GM23338 (cell line): ENCODE results near the gene B3GAT3. TPM values are rescaled to one million over a fixed set of nuclear protein-coding genes. Genes with fewer than 3 reads are reported as not detected.
A peak's percentile ranks its signal among the peaks of the same experiment; 100 is the strongest.

ENCODE experiments used
- ATAC-seq: fragments of 200-7000 bp; cut with Tn5 transposase; 3 replicates; pipeline ENCODE4 v1.9.1; 2020
- DNase-seq: peaks from one replicate; pipeline ENCODE4 v3.0.0-alpha.2; 2015; ENCODE audit warnings: low spot score
- H2AFZ ChIP-seq: fragments of 200-600 bp; sonication (generic); 2 replicates; pipeline ENCODE4 v1.8.0; 2016; ENCODE audit warnings: antibody characterized with exemption, mild to moderate bottlenecking, moderate library complexity
- H3F3A ChIP-seq: fragments of 200-600 bp; sonication (generic); replicated peaks from 2 replicates; pipeline ENCODE4 v1.8.0; 2017; ENCODE audit warnings: antibody characterized with exemption, mixed run types, low read depth
- H3K27ac ChIP-seq: fragments of 200-600 bp; sonication (generic); 2 replicates; pipeline ENCODE4 v1.6.1; 2016; ENCODE audit warnings: low read depth
- H3K27me3 ChIP-seq: fragments of 200-600 bp; sonication (generic); 2 replicates; pipeline ENCODE4 v1.8.0; 2016; ENCODE audit warnings: mild to moderate bottlenecking, mixed run types, moderate library complexity; ENCODE audit not compliant: insufficient read depth
- H3K36me3 ChIP-seq: fragments of 200-600 bp; sonication (generic); 2 replicates; pipeline ENCODE4 v1.8.0; 2016; ENCODE audit warnings: mild to moderate bottlenecking; ENCODE audit not compliant: insufficient read depth
- H3K4me1 ChIP-seq: fragments of 200-600 bp; sonication (generic); 2 replicates; pipeline ENCODE4 v1.8.0; 2016; ENCODE audit warnings: mild to moderate bottlenecking, moderate library complexity; ENCODE audit not compliant: insufficient read depth
- H3K4me2 ChIP-seq: fragments of 200-600 bp; sonication (generic); 2 replicates; pipeline ENCODE4 v1.7.1; 2017; ENCODE audit warnings: mixed run types
- H3K4me3 ChIP-seq: fragments of 200-600 bp; sonication (generic); 2 replicates; pipeline ENCODE4 v1.6.1; 2016; ENCODE audit warnings: mixed run types
- H3K79me2 ChIP-seq: fragments of 200-600 bp; sonication (generic); replicated peaks from 2 replicates; pipeline ENCODE4 v1.8.0; 2017; ENCODE audit warnings: mild to moderate bottlenecking; ENCODE audit not compliant: insufficient read depth
- H3K9me2 ChIP-seq: fragments of 200-600 bp; sonication (generic); 2 replicates; pipeline ENCODE4 v1.8.0; 2017; ENCODE audit not compliant: insufficient read depth
- H4K20me1 ChIP-seq: fragments of 200-600 bp; sonication (generic); replicated peaks from 2 replicates; pipeline ENCODE4 v1.8.0; 2017; ENCODE audit warnings: mild to moderate bottlenecking; ENCODE audit not compliant: insufficient read depth
- H3K27ac Mint-ChIP-seq: 2 replicates; pipeline ENCODE4 v1.8.0; 2020; ENCODE audit warnings: inconsistent platforms, mild to moderate bottlenecking, moderate library complexity, mixed read lengths
- H3K27me3 Mint-ChIP-seq: 3 replicates; pipeline ENCODE4 v1.8.0; 2022; ENCODE audit warnings: low read depth, mild to moderate bottlenecking, moderate library complexity, mixed read lengths, inconsistent platforms; ENCODE audit not compliant: insufficient read depth, poor library complexity
- H3K36me3 Mint-ChIP-seq: 3 replicates; pipeline ENCODE4 v1.8.0; 2021; ENCODE audit warnings: low read depth, mild to moderate bottlenecking, inconsistent platforms, moderate library complexity, mixed read lengths
- H3K4me1 Mint-ChIP-seq: 3 replicates; pipeline ENCODE4 v1.8.0; 2020; ENCODE audit warnings: mild to moderate bottlenecking, inconsistent platforms, mixed read lengths
- H3K4me3 Mint-ChIP-seq: 3 replicates; pipeline ENCODE4 v1.8.0; 2021; ENCODE audit warnings: moderate library complexity, mild to moderate bottlenecking, inconsistent platforms, mixed read lengths
- H3K9me3 Mint-ChIP-seq: 3 replicates; pipeline ENCODE4 v1.8.0; 2020; ENCODE audit warnings: moderate library complexity, mild to moderate bottlenecking, inconsistent platforms, mixed read lengths
- ETS1 ChIP-seq: IDR thresholded peaks from 2 replicates; pipeline ENCODE4 v1.6.1; 2016; ENCODE audit warnings: antibody characterized with exemption
- EZH2 ChIP-seq: fragments of 200-600 bp; sonication (generic); IDR thresholded peaks from one replicate; pipeline ENCODE4 v1.8.0; 2017; ENCODE audit warnings: antibody characterized with exemption, mild to moderate bottlenecking, low read depth; ENCODE audit not compliant: unreplicated experiment
- JUNB ChIP-seq: IDR thresholded peaks from one replicate; pipeline ENCODE4 v1.6.1; 2016; ENCODE audit warnings: antibody characterized with exemption; ENCODE audit not compliant: unreplicated experiment
- POLR2AphosphoS5 ChIP-seq: IDR thresholded peaks from 2 replicates; pipeline ENCODE4 v1.6.1; 2016; ENCODE audit warnings: antibody characterized with exemption, low read depth
- STAT1 ChIP-seq: IDR thresholded peaks from one replicate; pipeline ENCODE4 v1.6.1; 2016; ENCODE audit warnings: antibody characterized with exemption; ENCODE audit not compliant: unreplicated experiment
- ZNF114 ChIP-seq: fragments of 250-450 bp; sonication (Bioruptor Pico); IDR thresholded peaks from 2 replicates; pipeline ENCODE4 v1.5.0; 2020; ENCODE audit warnings: mild to moderate bottlenecking, moderate library complexity
- polyA plus RNA-seq: library from polyadenylated mRNA; unstranded; fragments of >200 nt; fragmentation: Nextera tagmentation; extraction: Ambion mirVana; gene quantifications from 2 replicates; pipeline ENCODE4 v1.2.1, GENCODE V29; 2016
- total RNA-seq: library from RNA; depleted of rRNA; stranded (reverse); fragments of >200 nt; shearing (Covaris generic); gene quantifications from 2 replicates; pipeline ENCODE4 v1.2.3, GENCODE V29; 2014
- TF ChIP-seq, protein P1 (sequence below), 2 experiments: fragments of 200-600 bp in 1 of 2; sonication (generic) in 1 of 2; conservative IDR thresholded peaks; 2 replicates each; pipeline versions ENCODE4 v1.5.1 to v1.6.1; 2016 to 2017; ENCODE audit warnings: antibody characterized with exemption in 2 of 2, low read depth in 2 of 2, mild to moderate bottlenecking in 2 of 2, moderate library complexity in 1 of 2
- TF ChIP-seq, protein P2 (sequence below): IDR thresholded peaks from one replicate; pipeline ENCODE4 v1.6.1; 2018; ENCODE audit warnings: antibody characterized with exemption; ENCODE audit not compliant: unreplicated experiment

B3GAT3 gene
- total and polyA plus RNA-seq, 2 experiments from 2014 or later = 16.4 to 18.4 TPM

DNA sequence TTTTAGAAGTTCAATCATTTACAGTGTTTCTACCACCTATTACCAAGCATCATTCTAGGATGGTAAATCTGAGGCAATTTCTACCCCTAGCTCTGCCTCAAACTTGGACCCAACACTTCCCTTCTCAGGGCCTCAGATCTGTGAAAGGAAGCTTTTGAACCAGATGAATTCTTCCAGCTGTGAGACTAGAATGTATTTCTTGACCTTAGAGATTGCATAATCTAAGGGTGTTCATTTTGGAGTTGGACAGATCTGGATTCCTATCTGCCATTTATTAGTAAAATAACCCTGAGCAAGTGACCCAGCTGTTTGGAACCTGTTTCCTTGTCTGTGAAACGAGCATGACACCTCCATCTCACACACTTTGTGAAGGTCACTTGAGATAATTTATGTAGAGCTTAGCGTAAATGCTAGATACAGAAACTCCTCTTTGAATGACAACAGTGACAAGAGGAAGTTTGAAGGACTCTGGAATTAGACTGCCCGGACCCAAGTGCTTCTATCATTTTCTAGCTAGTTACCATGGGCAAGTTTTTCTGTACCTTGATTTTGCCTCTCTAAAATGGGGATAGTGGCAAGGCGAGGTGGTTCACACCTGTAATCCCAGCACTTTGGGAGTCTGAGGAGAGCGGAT, 35.1 kb upstream of the B3GAT3 start (continued):
- TF ChIP-seq, protein P1, sequence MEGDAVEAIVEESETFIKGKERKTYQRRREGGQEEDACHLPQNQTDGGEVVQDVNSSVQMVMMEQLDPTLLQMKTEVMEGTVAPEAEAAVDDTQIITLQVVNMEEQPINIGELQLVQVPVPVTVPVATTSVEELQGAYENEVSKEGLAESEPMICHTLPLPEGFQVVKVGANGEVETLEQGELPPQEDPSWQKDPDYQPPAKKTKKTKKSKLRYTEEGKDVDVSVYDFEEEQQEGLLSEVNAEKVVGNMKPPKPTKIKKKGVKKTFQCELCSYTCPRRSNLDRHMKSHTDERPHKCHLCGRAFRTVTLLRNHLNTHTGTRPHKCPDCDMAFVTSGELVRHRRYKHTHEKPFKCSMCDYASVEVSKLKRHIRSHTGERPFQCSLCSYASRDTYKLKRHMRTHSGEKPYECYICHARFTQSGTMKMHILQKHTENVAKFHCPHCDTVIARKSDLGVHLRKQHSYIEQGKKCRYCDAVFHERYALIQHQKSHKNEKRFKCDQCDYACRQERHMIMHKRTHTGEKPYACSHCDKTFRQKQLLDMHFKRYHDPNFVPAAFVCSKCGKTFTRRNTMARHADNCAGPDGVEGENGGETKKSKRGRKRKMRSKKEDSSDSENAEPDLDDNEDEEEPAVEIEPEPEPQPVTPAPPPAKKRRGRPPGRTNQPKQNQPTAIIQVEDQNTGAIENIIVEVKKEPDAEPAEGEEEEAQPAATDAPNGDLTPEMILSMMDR (conservative IDR thresholded peaks at IDR 0.05; ENCODE audit: low read depth in 2 of 2) = no peak
- TF ChIP-seq STAT1 (no peak), POLR2AphosphoS5 (no peak), JUNB (no peak)

DNA sequence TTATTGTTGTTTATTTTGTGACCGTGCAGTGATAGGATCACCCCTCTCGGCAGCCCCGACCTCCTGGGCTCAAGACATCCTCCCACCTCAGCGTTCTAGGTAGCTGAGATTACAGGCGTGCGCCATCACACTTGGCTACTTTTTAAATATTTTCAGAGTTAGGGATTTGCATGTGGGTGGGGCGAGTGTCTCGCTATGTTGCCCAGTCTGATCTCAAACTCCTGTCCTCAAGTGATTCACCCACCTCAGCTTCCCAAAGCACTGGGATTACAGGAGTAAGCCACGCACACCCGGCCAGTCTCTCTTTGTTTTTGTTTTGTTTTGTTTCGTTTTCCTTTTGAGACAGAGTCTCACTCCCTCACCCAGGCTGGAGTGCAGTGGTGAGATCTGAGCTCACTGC, 32.5 kb upstream of the B3GAT3 start:
- ATAC-seq (no peak), DNase-seq (no peak)
- Mint-ChIP-seq H3K36me3 (peaks cover 11% of the 10 kb centered on the region), H3K27me3 (peaks cover 10% of the 10 kb centered on the region), H3K4me1 (peaks cover 8% of the 10 kb centered on the region), H3K27ac (no peak overlapping the region), H3K4me3 (peak overlapping the region; percentile 34; the same call in 1 of the 3 replicates), H3K9me3 (no peaks in the 10 kb centered on the region)
- Histone ChIP-seq H4K20me1 (no peaks in the 10 kb centered on the region), H3K4me1 (peaks cover 9% of the 10 kb centered on the region; the same call in 1 of the 2 replicates), H3F3A (peaks cover 7% of the 10 kb centered on the region; the same call in 1 of the 2 replicates), H3K9me2 (no peaks in the 10 kb centered on the region), H2AFZ (0 out of 2 replicates have a peak overlapping the region, but pooled peaks have one; percentile 10), H3K4me2 (no peak overlapping the region), H3K79me2 (peaks cover 24% of the 10 kb centered on the region), H3K27me3 (no peaks in the 10 kb centered on the region), H3K27ac (no peak overlapping the region), H3K36me3 (0 out of 2 replicates have a peak, but pooled peaks cover 3% of the 10 kb centered on the region), H3K4me3 (no peak overlapping the region)
- TF ChIP-seq, protein P2, sequence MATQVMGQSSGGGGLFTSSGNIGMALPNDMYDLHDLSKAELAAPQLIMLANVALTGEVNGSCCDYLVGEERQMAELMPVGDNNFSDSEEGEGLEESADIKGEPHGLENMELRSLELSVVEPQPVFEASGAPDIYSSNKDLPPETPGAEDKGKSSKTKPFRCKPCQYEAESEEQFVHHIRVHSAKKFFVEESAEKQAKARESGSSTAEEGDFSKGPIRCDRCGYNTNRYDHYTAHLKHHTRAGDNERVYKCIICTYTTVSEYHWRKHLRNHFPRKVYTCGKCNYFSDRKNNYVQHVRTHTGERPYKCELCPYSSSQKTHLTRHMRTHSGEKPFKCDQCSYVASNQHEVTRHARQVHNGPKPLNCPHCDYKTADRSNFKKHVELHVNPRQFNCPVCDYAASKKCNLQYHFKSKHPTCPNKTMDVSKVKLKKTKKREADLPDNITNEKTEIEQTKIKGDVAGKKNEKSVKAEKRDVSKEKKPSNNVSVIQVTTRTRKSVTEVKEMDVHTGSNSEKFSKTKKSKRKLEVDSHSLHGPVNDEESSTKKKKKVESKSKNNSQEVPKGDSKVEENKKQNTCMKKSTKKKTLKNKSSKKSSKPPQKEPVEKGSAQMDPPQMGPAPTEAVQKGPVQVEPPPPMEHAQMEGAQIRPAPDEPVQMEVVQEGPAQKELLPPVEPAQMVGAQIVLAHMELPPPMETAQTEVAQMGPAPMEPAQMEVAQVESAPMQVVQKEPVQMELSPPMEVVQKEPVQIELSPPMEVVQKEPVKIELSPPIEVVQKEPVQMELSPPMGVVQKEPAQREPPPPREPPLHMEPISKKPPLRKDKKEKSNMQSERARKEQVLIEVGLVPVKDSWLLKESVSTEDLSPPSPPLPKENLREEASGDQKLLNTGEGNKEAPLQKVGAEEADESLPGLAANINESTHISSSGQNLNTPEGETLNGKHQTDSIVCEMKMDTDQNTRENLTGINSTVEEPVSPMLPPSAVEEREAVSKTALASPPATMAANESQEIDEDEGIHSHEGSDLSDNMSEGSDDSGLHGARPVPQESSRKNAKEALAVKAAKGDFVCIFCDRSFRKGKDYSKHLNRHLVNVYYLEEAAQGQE = no peak
- TF ChIP-seq ZNF114 (no peak), EZH2 (no peak), ETS1 (no peak)
